Left ventricle myocardium inferior (tissue), 1 donor: ENCODE results near the gene PUM1. TPM values are rescaled to one million over a fixed set of nuclear protein-coding genes. Genes with fewer than 3 reads are reported as not detected.

ENCODE experiments used
- DNase-seq: peaks from one replicate; pipeline ENCODE4 v3.0.0-alpha.2; 2020
- H3K27ac ChIP-seq: fragments of 200-600 bp; replicated peaks from 2 replicates; pipeline ENCODE4 v1.8.0; 2021
- H3K27me3 ChIP-seq: fragments of 200-600 bp; 2 replicates; pipeline ENCODE4 v1.8.0; 2021; ENCODE audit warnings: low read depth
- H3K36me3 ChIP-seq: fragments of 200-600 bp; 2 replicates; pipeline ENCODE4 v1.8.0; 2021
- H3K4me1 ChIP-seq: fragments of 200-600 bp; 2 replicates; pipeline ENCODE4 v1.8.0; 2021
- H3K4me3 ChIP-seq: fragments of 200-600 bp; 2 replicates; pipeline ENCODE4 v1.8.0; 2021; ENCODE audit warnings: mild to moderate bottlenecking, moderate library complexity
- H3K9me3 ChIP-seq: fragments of 200-600 bp; replicated peaks from 2 replicates; pipeline ENCODE4 v1.8.0; 2021
- intact Hi-C: fragments of 100-400 bp; cut with micrococcal nuclease; formaldehyde crosslinking; loops from one replicate; pipeline ENCODE4 v1.11.0; 2022
- total RNA-seq: library from RNA; stranded (reverse); fragmentation: NEBNext Ultra II Directional; extraction: Animal tissue kit (Norgen Biotek cat#: 25700); gene quantifications from one replicate; pipeline ENCODE4 v1.2.1, GENCODE V29; 2021
- TF ChIP-seq, protein P1 (sequence below): fragments of 200-600 bp; IDR thresholded peaks from 2 replicates; pipeline ENCODE4 v1.8.0; 2021; ENCODE audit warnings: antibody characterized with exemption, mild to moderate bottlenecking, borderline replicate concordance
- donor health status: DM: no; HTN: yes; CAD: no; lungs with severe emphysema.

The PUM1 gene
- total RNA-seq, 1 donor from 2014 or later: 80.1 TPM

DNA sequence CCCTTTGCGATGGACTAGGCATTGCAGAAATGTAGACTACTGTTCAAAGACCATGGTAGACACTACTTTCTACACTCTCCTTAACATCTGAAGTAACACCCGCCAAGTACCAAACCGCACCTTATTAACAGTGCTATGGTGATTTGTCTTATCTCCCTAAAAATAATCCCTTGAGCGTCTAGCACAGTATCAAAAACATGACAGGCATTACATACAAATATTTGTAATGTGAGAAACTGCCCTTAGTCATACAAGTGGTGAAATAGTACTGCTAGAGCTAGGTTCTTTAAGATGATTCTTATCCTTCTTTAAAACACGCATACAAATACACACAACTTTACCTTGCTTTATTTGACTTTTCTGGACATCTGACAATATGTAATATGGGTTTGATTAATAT, 27.2 kb downstream of the PUM1 start:
- no peak overlapping the region for H3K4me3 ChIP-seq
- no peak overlapping the region for H3K27ac ChIP-seq
- H3K36me3 ChIP-seq: no peaks in the 10 kb centered on the region
- H3K27me3 ChIP-seq: no peaks in the 10 kb centered on the region
- intact Hi-C loops: no loop called here
- TF ChIP-seq, protein P1, sequence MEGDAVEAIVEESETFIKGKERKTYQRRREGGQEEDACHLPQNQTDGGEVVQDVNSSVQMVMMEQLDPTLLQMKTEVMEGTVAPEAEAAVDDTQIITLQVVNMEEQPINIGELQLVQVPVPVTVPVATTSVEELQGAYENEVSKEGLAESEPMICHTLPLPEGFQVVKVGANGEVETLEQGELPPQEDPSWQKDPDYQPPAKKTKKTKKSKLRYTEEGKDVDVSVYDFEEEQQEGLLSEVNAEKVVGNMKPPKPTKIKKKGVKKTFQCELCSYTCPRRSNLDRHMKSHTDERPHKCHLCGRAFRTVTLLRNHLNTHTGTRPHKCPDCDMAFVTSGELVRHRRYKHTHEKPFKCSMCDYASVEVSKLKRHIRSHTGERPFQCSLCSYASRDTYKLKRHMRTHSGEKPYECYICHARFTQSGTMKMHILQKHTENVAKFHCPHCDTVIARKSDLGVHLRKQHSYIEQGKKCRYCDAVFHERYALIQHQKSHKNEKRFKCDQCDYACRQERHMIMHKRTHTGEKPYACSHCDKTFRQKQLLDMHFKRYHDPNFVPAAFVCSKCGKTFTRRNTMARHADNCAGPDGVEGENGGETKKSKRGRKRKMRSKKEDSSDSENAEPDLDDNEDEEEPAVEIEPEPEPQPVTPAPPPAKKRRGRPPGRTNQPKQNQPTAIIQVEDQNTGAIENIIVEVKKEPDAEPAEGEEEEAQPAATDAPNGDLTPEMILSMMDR: no peak
- H3K9me3 ChIP-seq: no peaks in the 10 kb centered on the region
- H3K4me1 ChIP-seq: peaks cover 87% of the 10 kb centered on the region
- no peak for DNase-seq

DNA sequence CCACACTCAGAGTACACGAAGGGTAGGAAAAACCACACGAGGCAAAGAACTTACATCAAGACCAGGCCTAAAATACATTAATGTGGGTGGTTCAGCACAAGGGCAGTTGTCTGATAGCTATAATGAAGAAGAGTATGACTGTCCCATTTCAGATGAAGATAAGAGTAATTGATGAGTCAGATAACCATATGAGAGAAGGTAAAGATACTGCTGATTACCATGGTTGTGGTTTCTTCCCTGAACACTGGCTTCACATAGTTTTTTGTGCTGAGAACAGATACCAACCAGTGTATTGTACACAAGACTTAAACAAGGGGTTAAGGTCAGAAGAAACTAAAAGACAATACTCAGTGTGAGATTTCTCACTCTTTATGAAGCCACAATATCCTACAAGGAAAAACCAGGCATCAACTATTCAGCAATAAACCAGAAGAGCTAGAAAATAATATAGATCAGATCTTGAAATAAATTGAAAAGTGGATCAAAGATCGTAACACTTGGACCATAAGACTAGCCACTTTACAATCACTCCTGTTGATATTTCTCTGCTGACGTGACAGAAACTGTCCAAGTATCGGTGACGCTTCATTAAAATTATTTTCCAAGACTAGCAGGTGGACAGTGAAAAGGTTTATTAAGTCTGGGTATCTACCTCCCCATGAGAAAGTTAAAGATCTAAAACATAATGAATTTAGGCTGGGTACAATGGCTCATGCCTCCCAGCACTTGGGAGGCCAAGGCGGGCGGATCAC, 28.6 kb downstream of the PUM1 start:
- H3K4me1 ChIP-seq: peaks cover 88% of the 10 kb centered on the region
- TF ChIP-seq, protein P1: no peak
- no peaks in the 10 kb centered on the region for H3K27me3 ChIP-seq
- no peak overlapping the region for H3K4me3 ChIP-seq
- DNase-seq: no peak
- no peaks in the 10 kb centered on the region for H3K36me3 ChIP-seq
- H3K9me3 ChIP-seq: no peaks in the 10 kb centered on the region
- no peak overlapping the region for H3K27ac ChIP-seq
- intact Hi-C loops: no loop called here

DNA sequence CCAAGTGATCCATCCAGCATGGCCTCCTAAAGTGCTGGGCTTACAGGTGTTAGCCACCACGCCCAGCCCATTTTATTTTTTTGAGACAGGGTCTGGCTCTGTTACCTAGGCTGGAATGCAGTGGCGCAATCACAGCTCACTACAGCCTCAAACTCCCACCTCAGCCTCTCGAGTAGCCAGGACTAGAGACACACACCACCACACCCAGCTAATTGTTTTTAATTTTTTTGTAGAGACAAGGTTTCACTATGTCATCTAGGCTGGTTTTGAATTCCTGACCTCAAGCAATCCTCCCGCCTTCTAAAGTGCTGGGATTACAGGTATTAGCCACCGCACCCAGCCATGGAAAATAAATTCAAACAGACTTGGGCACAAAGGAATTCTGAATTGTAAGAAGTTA, 31.9 kb downstream of the PUM1 start:
- DNase-seq: no peak
- Histone ChIP-seq H3K4me1 (peaks cover 85% of the 10 kb centered on the region), H3K9me3 (no peaks in the 10 kb centered on the region), H3K36me3 (no peaks in the 10 kb centered on the region), H3K27ac (no peak overlapping the region), H3K27me3 (no peaks in the 10 kb centered on the region), H3K4me3 (no peak overlapping the region)
- TF ChIP-seq, protein P1: no peak
- intact Hi-C loops: no loop called here

- Histone ChIP-seq H3K4me3 (no peak overlapping the region), H3K4me1 (peaks cover 89% of the 10 kb centered on the region), H3K27ac (no peak overlapping the region), H3K27me3 (no peaks in the 10 kb centered on the region), H3K9me3 (no peaks in the 10 kb centered on the region), H3K36me3 (no peaks in the 10 kb centered on the region)
- DNase-seq: no peak
- TF ChIP-seq, protein P1: no peak
- intact Hi-C loops: no loop called here
Observed at GRCh38 chr1:31032266-31032665, 33.3 kb downstream of the PUM1 start.

- no peak for DNase-seq
- no peaks in the 10 kb centered on the region for H3K36me3 ChIP-seq
- H3K27ac ChIP-seq: no peak overlapping the region
- H3K4me3 ChIP-seq: no peak overlapping the region
- peaks cover 89% of the 10 kb centered on the region for H3K4me1 ChIP-seq
- TF ChIP-seq, protein P1: no peak
- H3K9me3 ChIP-seq: no peaks in the 10 kb centered on the region
- no peaks in the 10 kb centered on the region for H3K27me3 ChIP-seq
- intact Hi-C loops: no loop called here
Observed at GRCh38 chr1:31031330-31032143, 34.0 kb downstream of the PUM1 start.
